ENCODE results near the gene IGSF8. TPM values are rescaled to one million over a fixed set of nuclear protein-coding genes. Genes with fewer than 3 reads are reported as not detected.

IGSF8 gene
- total RNA-seq, 4 donors from 2014 or later: 35.9 to 89.0 (median 49.5) TPM

DNA sequence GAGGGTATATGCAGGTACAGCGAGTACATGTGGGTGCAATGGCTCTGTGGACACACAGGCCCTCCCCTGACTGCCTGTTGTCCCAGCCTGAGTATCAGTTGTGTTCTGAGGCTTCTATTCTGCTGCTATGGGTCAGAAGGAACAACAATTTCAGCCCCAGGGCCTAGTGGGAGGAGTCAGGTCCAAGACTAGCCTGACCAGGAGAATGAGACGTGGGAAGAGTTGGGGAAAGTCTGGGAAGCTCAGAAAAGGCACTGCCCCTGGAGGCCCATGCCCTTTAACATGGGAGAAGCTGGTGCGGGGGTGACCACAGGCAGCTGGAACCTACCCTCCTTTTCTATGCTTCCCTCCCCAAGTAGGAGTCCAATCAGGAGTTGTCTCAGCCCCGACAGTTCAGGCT lies 7.7 kb downstream of the IGSF8 start:
- in situ Hi-C loops (cut with MboI; ENCODE audit: low pct_ligation_motif_present in 1 of 4, low pct_unique_long_range_greater_than_20kb in 1 of 4, low sequenced_read_pairs in 3 of 4): no loop called here

GRCh38 chr1:160089883-160090282 lies 8.5 kb downstream of the IGSF8 start:
- Histone ChIP-seq H3K4me1 (peaks cover 5 to 19% (median 11%) of the 10 kb centered on the region in 4 donors), H3K9me3 (no peaks in the 10 kb centered on the region), H3K36me3 (peaks cover 0 to 4% (median 0%) of the 10 kb centered on the region in 4 donors), H3K4me3 (no peak overlapping the region), H3K27ac (no peak overlapping the region), H3K27me3 (no peaks in the 10 kb centered on the region)
- WGBS, 2 donors (ENCODE audit: low coverage in 1 of 2): 60 to 86% methylated on average over 1 to 3 of the region's 3 CpGs
- TF ChIP-seq POLR2A (IDR thresholded peaks at IDR 0.05): no peak
- no peak for TF ChIP-seq POLR2AphosphoS5 (IDR thresholded peaks at IDR 0.05)
- TF ChIP-seq, protein P1, sequence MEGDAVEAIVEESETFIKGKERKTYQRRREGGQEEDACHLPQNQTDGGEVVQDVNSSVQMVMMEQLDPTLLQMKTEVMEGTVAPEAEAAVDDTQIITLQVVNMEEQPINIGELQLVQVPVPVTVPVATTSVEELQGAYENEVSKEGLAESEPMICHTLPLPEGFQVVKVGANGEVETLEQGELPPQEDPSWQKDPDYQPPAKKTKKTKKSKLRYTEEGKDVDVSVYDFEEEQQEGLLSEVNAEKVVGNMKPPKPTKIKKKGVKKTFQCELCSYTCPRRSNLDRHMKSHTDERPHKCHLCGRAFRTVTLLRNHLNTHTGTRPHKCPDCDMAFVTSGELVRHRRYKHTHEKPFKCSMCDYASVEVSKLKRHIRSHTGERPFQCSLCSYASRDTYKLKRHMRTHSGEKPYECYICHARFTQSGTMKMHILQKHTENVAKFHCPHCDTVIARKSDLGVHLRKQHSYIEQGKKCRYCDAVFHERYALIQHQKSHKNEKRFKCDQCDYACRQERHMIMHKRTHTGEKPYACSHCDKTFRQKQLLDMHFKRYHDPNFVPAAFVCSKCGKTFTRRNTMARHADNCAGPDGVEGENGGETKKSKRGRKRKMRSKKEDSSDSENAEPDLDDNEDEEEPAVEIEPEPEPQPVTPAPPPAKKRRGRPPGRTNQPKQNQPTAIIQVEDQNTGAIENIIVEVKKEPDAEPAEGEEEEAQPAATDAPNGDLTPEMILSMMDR (IDR thresholded peaks at IDR 0.05): no peak
- TF ChIP-seq EP300 (IDR thresholded peaks at IDR 0.05; ENCODE audit: low read depth): no peak
- DNase-seq: no peak
- in situ Hi-C loops (cut with MboI; ENCODE audit: low pct_ligation_motif_present in 1 of 4, low pct_unique_long_range_greater_than_20kb in 1 of 4, low sequenced_read_pairs in 3 of 4): no loop called here
- intact Hi-C loops (cut with DNase I; ENCODE audit: low total_unique reads): no loop called here

More for the DNA sequence above, 7.7 kb downstream of the IGSF8 start:
- DNase-seq: no peak
- intact Hi-C loops (cut with DNase I; ENCODE audit: low total_unique reads): no loop called here
- TF ChIP-seq EP300 (IDR thresholded peaks at IDR 0.05; ENCODE audit: low read depth): no peak
- no peak for TF ChIP-seq POLR2A (IDR thresholded peaks at IDR 0.05)
- TF ChIP-seq, protein P1 (IDR thresholded peaks at IDR 0.05): no peak
- TF ChIP-seq POLR2AphosphoS5 (IDR thresholded peaks at IDR 0.05): no peak
- no peaks in the 10 kb centered on the region for H3K9me3 ChIP-seq
- H3K27ac ChIP-seq: no peak overlapping the region
- H3K4me3 ChIP-seq: no peak overlapping the region
- peaks cover 0 to 4% (median 0%) of the 10 kb centered on the region in 4 donors for H3K36me3 ChIP-seq
- peaks cover 8 to 25% (median 17%) of the 10 kb centered on the region in 4 donors for H3K4me1 ChIP-seq
- no peaks in the 10 kb centered on the region for H3K27me3 ChIP-seq
- 96% methylated on average over 4 of the region's 4 CpGs; no CpG with 5 or more reads in 1 of the 2 donors for WGBS, 2 donors (ENCODE audit: low coverage in 1 of 2)

DNA sequence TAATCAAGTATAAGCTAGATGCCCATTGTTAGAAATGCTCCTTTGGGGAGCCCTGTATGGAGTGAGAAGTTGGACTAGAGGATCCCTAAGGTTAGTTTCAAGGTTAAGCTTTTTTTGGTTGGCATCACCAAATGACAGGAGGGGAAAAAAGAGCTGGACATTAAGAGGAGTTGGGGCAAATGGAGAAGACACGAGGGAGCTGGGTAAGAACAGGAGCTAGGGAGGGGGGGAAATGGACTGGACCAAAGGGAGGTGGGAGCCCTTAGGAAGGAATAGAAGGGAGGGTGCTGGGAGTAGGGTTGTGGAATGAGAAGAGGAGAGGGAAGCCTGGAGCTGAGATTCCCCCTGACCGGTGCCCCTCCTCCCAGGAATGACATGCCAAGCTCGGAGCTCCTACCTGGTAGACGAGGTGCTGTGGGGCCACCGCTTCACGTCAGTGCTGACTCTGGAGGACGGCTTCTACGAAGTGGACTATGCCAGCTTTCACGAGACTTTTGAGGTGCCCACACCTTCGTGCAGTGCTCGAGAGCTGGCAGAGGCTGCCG lies 11.2 kb downstream of the IGSF8 start:
- Histone ChIP-seq H3K27ac (peak overlapping the region in 1 of 4 donors; percentile 25), H3K4me1 (peaks cover 0 to 10% (median 8%) of the 10 kb centered on the region in 4 donors), H3K36me3 (peaks cover 0 to 4% (median 0%) of the 10 kb centered on the region in 4 donors), H3K27me3 (peaks cover 18% of the 10 kb centered on the region), H3K9me3 (no peaks in the 10 kb centered on the region), H3K4me3 (no peak overlapping the region)
- TF ChIP-seq, protein P1 (IDR thresholded peaks at IDR 0.05): no peak
- TF ChIP-seq EP300 (IDR thresholded peaks at IDR 0.05; ENCODE audit: low read depth) (no peak), POLR2A (IDR thresholded peaks at IDR 0.05) (no peak), POLR2AphosphoS5 (IDR thresholded peaks at IDR 0.05) (no peak)
- in situ Hi-C loops (cut with MboI; ENCODE audit: low pct_ligation_motif_present in 1 of 4, low pct_unique_long_range_greater_than_20kb in 1 of 4, low sequenced_read_pairs in 3 of 4) (no loop called here), intact Hi-C loops (cut with DNase I; ENCODE audit: low total_unique reads) (no loop called here)
- DNase-seq: no peak
- WGBS, 2 donors (ENCODE audit: low coverage in 1 of 2): 91 to 97% methylated on average over 6 to 12 of the region's 12 CpGs

- intact Hi-C loops (cut with DNase I; ENCODE audit: low total_unique reads) (no loop called here), in situ Hi-C loops (cut with MboI; ENCODE audit: low pct_ligation_motif_present in 1 of 4, low pct_unique_long_range_greater_than_20kb in 1 of 4, low sequenced_read_pairs in 3 of 4) (no loop called here)
- Histone ChIP-seq H3K4me3 (no peak overlapping the region), H3K27ac (peak overlapping the region in 2 of 4 donors; percentile 13 to 50), H3K27me3 (peaks cover 25% of the 10 kb centered on the region), H3K9me3 (no peaks in the 10 kb centered on the region), H3K36me3 (peaks cover 0 to 4% (median 0%) of the 10 kb centered on the region in 4 donors), H3K4me1 (peaks cover 0 to 10% (median 8%) of the 10 kb centered on the region in 4 donors)
- no peak for DNase-seq
- WGBS, 2 donors (ENCODE audit: low coverage in 1 of 2): 82 to 83% methylated on average over 5 of the region's 5 CpGs
- TF ChIP-seq POLR2A (IDR thresholded peaks at IDR 0.05) (no peak), EP300 (IDR thresholded peaks at IDR 0.05; ENCODE audit: low read depth) (no peak), POLR2AphosphoS5 (IDR thresholded peaks at IDR 0.05) (no peak)
- TF ChIP-seq, protein P1 (IDR thresholded peaks at IDR 0.05): no peak
Observed at GRCh38 chr1:160086456-160086892, 11.9 kb downstream of the IGSF8 start.

All from transverse colon (tissue), 4 donors.